ENCODE results near the gene CSF3R.
A peak's percentile ranks its signal among the peaks of the same experiment; 100 is the strongest.

Gene CSF3R

GRCh38 chr1:36457691-36458090 is 25.0 kb downstream of the CSF3R start:
- no peak for DNase-seq (ENCODE audit: low spot score)

- no peak for DNase-seq (ENCODE audit: low spot score)
These were observed 26.3 kb downstream of the CSF3R start for GRCh38 chr1:36456391-36456928.

GRCh38 chr1:36455386-36455785 is 27.3 kb downstream of the CSF3R start:
- no peak for DNase-seq (ENCODE audit: low spot score)

- no peak for DNase-seq (ENCODE audit: low spot score)
These were observed 28.9 kb downstream of the CSF3R start for GRCh38 chr1:36453600-36454388.

GRCh38 chr1:36453051-36453450 is 29.7 kb downstream of the CSF3R start:
- no peak for DNase-seq (ENCODE audit: low spot score)

- no peak for DNase-seq (ENCODE audit: low spot score)
These were observed 31.8 kb downstream of the CSF3R start for GRCh38 chr1:36450919-36451305.

- peak; percentile 96 for DNase-seq (ENCODE audit: low spot score)
These were observed 32.3 kb downstream of the CSF3R start, which contains the start of gene OSCP1 for GRCh38 chr1:36450270-36450918. Gene OSCP1 (minus strand): TSS chr1:36450451. CDS start chr1:36450369, 82 bp downstream.

- DNase-seq (ENCODE audit: low spot score): no peak
These were observed 34.1 kb downstream of the CSF3R start for GRCh38 chr1:36448530-36449056.

- no peak for DNase-seq (ENCODE audit: low spot score)
These were observed 35.3 kb downstream of the CSF3R start for GRCh38 chr1:36447450-36447849.

- no peak for DNase-seq (ENCODE audit: low spot score)
These were observed 36.0 kb downstream of the CSF3R start for GRCh38 chr1:36446746-36447145.

- peak; percentile 40 for DNase-seq (ENCODE audit: low spot score)
These were observed 36.4 kb downstream of the CSF3R start for GRCh38 chr1:36446271-36446670.

GRCh38 chr1:36443297-36443696 is 39.4 kb downstream of the CSF3R start:
- DNase-seq (ENCODE audit: low spot score): no peak

- no peak for DNase-seq (ENCODE audit: low spot score)
These were observed 40.4 kb downstream of the CSF3R start for GRCh38 chr1:36442337-36442736.

GRCh38 chr1:36440646-36441045 is 42.1 kb downstream of the CSF3R start:
- no peak for DNase-seq (ENCODE audit: low spot score)

- no peak for DNase-seq (ENCODE audit: low spot score)
These were observed 42.7 kb downstream of the CSF3R start for GRCh38 chr1:36440044-36440443.

- no peak for DNase-seq (ENCODE audit: low spot score)
These were observed 44.0 kb downstream of the CSF3R start for GRCh38 chr1:36438715-36439114.

GRCh38 chr1:36436821-36437220 is 45.9 kb downstream of the CSF3R start:
- DNase-seq (ENCODE audit: low spot score): no peak

- no peak for DNase-seq (ENCODE audit: low spot score)
These were observed 49.6 kb downstream of the CSF3R start for GRCh38 chr1:36433102-36433501.

- no peak for DNase-seq (ENCODE audit: low spot score)
These were observed 50.1 kb downstream of the CSF3R start for GRCh38 chr1:36432616-36433015.

GRCh38 chr1:36425791-36426190 is 56.9 kb downstream of the CSF3R start:
- DNase-seq (ENCODE audit: low spot score): no peak

- no peak for DNase-seq (ENCODE audit: low spot score)
These were observed 61.1 kb downstream of the CSF3R start for GRCh38 chr1:36421649-36422048.

GRCh38 chr1:36420836-36421317 is 61.8 kb downstream of the CSF3R start:
- DNase-seq (ENCODE audit: low spot score): peak; percentile 88

GRCh38 chr1:36420409-36420808 is 62.3 kb downstream of the CSF3R start:
- DNase-seq (ENCODE audit: low spot score): no peak
